Caco-2 (cell line): ENCODE results near the gene MBP. TPM values are rescaled to one million over a fixed set of nuclear protein-coding genes. Genes with fewer than 3 reads are reported as not detected.

ENCODE experiments used
- BruUV-seq: library from RNA; stranded (reverse); fragments of 400-500 nt; replicated peaks from 2 replicates; lab custom pipeline; 2021; lab: Mats Ljungman, UMichigan
- CTCF ChIA-PET: fragments of 300-600 bp; sonication (Branson Sonifier 250); formaldehyde crosslinking; loops from one replicate; lab custom pipeline; 2022; ENCODE audit warnings: antibody characterized with exemption; lab: Charles Lee
- POLR2A ChIA-PET: fragments of 300-600 bp; sonication (Branson Sonifier 250); formaldehyde crosslinking; loops from one replicate; lab custom pipeline; 2022; ENCODE audit warnings: antibody characterized with exemption; lab: Charles Lee
- DNase-seq, 2 experiments: peaks; one replicate each; pipeline versions ENCODE4 v3.0.0 to v3.0.0-alpha.2; 2020 to 2022
- H3K27me3 ChIP-seq: replicated peaks from 2 replicates; pipeline ENCODE4 v1.6.0; 2011; ENCODE audit warnings: low read length; ENCODE audit not compliant: control insufficient read depth, insufficient read depth
- H3K36me3 ChIP-seq: 2 replicates; pipeline ENCODE4 v1.5.1; 2011; ENCODE audit warnings: low read length; ENCODE audit not compliant: control insufficient read depth, insufficient read depth
- H3K4me1 ChIP-seq: fragments of 250-450 bp; sonication (Bioruptor Pico); 2 replicates; pipeline ENCODE4 v1.5.1; 2020; ENCODE audit warnings: mild to moderate bottlenecking
- H3K4me3 ChIP-seq: 2 replicates; pipeline ENCODE4 v1.5.1; 2011; ENCODE audit warnings: low read depth, mild to moderate bottlenecking, control low read depth, low read length
- H3K9me3 ChIP-seq: fragments of 250-450 bp; sonication (Bioruptor Pico); 2 replicates; pipeline ENCODE4 v1.5.1; 2020; ENCODE audit warnings: mild to moderate bottlenecking, moderate library complexity
- H3K27ac Mint-ChIP-seq: one replicate; pipeline ENCODE4 v1.8.0; 2022; ENCODE audit warnings: mixed read lengths; ENCODE audit not compliant: unreplicated experiment
- H3K27me3 Mint-ChIP-seq: one replicate; pipeline ENCODE4 v1.8.0; 2022; ENCODE audit warnings: mixed read lengths; ENCODE audit not compliant: insufficient read depth, unreplicated experiment
- H3K36me3 Mint-ChIP-seq: one replicate; pipeline ENCODE4 v1.8.0; 2022; ENCODE audit warnings: mild to moderate bottlenecking, mixed read lengths; ENCODE audit not compliant: insufficient read depth, unreplicated experiment
- H3K4me1 Mint-ChIP-seq: one replicate; pipeline ENCODE4 v1.8.0; 2022; ENCODE audit warnings: low read depth, mixed read lengths; ENCODE audit not compliant: unreplicated experiment
- H3K4me3 Mint-ChIP-seq: one replicate; pipeline ENCODE4 v1.8.0; 2022; ENCODE audit warnings: mild to moderate bottlenecking, moderate library complexity, mixed read lengths; ENCODE audit not compliant: unreplicated experiment
- H3K9me3 Mint-ChIP-seq: one replicate; pipeline ENCODE4 v1.8.0; 2022; ENCODE audit warnings: mixed read lengths; ENCODE audit not compliant: unreplicated experiment
- CTCF ChIP-seq, 2 experiments: fragments of 200-600 bp in 1 of 2; IDR thresholded peaks; 1 replicate in 1 of 2; 2 replicates in 1 of 2; pipeline versions ENCODE4 v1.5.1 to v1.8.0; 2011 to 2022; ENCODE audit warnings: antibody characterized with exemption in 1 of 2, control low read depth in 1 of 2, inconsistent platforms in 1 of 2, low read depth in 1 of 2, low read length in 1 of 2, mild to moderate bottlenecking in 1 of 2, moderate library complexity in 1 of 2; ENCODE audit not compliant: insufficient read depth in 1 of 2, severe bottlenecking in 1 of 2, unreplicated experiment in 1 of 2
- intact Hi-C: fragments of 100-400 bp; cut with micrococcal nuclease; formaldehyde crosslinking; loops from one replicate; pipeline ENCODE4 v1.10.0; 2022; ENCODE audit not compliant: unreplicated experiment
- total RNA-seq: library from RNA; stranded (reverse); gene quantifications from 2 replicates; pipeline ENCODE4 v1.2.3, GENCODE V29; 2022

The MBP gene
- total RNA-seq, 1 experiment from 2014 or later: 11.4 TPM

DNA sequence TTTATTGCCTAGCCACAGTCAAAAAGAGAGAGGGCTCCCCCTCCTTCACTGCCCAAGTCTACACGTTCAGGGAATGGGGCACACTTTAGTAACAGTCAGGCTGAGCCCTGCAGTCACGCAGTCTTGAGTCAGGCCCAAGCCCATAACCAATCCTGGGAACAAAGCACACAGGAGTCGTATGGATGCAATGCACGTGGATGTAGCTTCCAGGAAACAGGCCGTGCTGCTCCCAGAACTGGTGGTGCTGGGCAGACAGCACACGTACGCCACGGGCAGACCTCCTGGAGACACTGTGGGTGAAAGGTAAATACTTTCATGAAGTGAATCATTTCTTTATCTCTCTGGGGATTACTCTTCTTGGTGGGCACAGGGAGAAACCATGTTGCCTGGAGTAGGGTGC is 30.0 kb upstream of the MBP start:
- no peaks in the 10 kb centered on the region for H3K36me3 ChIP-seq
- ChIA-PET CTCF (no interaction called here), POLR2A (no interaction called here)
- no peak overlapping the region for H3K4me3 ChIP-seq
- no peaks in the 10 kb centered on the region for H3K9me3 Mint-ChIP-seq
- BruUV-seq: no TSS peak
- peaks cover 4% of the 10 kb centered on the region for H3K27me3 Mint-ChIP-seq
- intact Hi-C loops: no loop called here
- H3K36me3 Mint-ChIP-seq: no peaks in the 10 kb centered on the region
- no peaks in the 10 kb centered on the region for H3K4me1 Mint-ChIP-seq
- no peaks in the 10 kb centered on the region for H3K4me1 ChIP-seq
- H3K27ac Mint-ChIP-seq: no peak overlapping the region
- no peak overlapping the region for H3K4me3 Mint-ChIP-seq
- no peaks in the 10 kb centered on the region for H3K9me3 ChIP-seq
- no peak for DNase-seq
- TF ChIP-seq CTCF (IDR thresholded peaks at IDR 0.05; ENCODE audit: insufficient read depth in 1 of 2, low read depth in 1 of 2, low read length in 1 of 2, severe bottlenecking in 1 of 2, unreplicated experiment in 1 of 2): no peak
- H3K27me3 ChIP-seq: no peaks in the 10 kb centered on the region

DNA sequence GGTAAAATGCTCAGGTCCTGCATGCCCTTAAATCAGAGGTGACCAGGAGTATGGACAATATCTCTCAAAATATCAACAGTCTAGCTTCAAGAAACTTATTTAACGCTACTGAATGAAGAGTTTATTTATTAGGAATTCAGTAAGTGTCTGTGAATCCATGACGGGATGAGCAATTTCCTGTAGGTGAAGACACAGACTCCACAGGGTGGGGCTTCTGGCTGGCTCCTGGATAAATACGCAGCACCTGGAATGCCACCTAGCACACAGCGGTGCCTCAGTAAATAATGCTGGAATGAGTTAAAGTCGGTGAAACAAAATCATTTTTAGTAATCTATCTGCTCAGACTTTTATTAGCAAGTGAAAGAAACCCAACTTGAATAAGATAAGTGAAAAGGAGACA is 29.4 kb upstream of the MBP start:
- H3K27me3 ChIP-seq: no peaks in the 10 kb centered on the region
- no peaks in the 10 kb centered on the region for H3K36me3 Mint-ChIP-seq
- peaks cover 6% of the 10 kb centered on the region for H3K27me3 Mint-ChIP-seq
- ChIA-PET POLR2A (no interaction called here), CTCF (no interaction called here)
- TF ChIP-seq CTCF (IDR thresholded peaks at IDR 0.05; ENCODE audit: insufficient read depth in 1 of 2, low read depth in 1 of 2, low read length in 1 of 2, severe bottlenecking in 1 of 2, unreplicated experiment in 1 of 2): no peak
- H3K4me3 Mint-ChIP-seq: no peak overlapping the region
- H3K36me3 ChIP-seq: no peaks in the 10 kb centered on the region
- no TSS peak for BruUV-seq
- H3K4me1 ChIP-seq: no peaks in the 10 kb centered on the region
- no peaks in the 10 kb centered on the region for H3K9me3 ChIP-seq
- DNase-seq: no peak
- no peaks in the 10 kb centered on the region for H3K4me1 Mint-ChIP-seq
- H3K27ac Mint-ChIP-seq: no peak overlapping the region
- no peaks in the 10 kb centered on the region for H3K9me3 Mint-ChIP-seq
- no peak overlapping the region for H3K4me3 ChIP-seq
- intact Hi-C loops: no loop called here

DNA sequence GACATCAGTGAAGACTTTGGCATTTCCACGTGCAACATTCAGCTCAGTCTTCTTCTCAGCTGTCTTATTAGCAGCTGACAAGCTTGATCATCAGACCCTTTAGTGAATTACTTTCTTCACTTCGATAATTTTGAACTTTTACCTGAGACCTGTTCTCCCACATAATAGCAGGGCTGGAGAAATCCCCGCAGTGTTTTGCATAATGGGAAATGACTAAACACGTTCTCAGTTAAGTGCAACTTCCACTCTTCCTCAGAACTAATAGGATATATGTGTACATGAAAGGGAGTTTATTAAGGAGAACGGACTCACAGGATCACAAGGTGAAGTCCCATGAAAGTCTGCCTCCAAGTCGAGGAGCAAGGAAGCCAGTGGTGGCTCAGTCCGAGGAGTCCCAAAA is 28.8 kb upstream of the MBP start:
- Histone ChIP-seq H3K36me3 (no peaks in the 10 kb centered on the region), H3K9me3 (no peaks in the 10 kb centered on the region), H3K27me3 (no peaks in the 10 kb centered on the region), H3K4me1 (no peaks in the 10 kb centered on the region), H3K4me3 (no peak overlapping the region)
- POLR2A ChIA-PET: no interaction called here
- intact Hi-C loops: no loop called here
- Mint-ChIP-seq H3K4me1 (no peaks in the 10 kb centered on the region), H3K27me3 (peaks cover 7% of the 10 kb centered on the region), H3K9me3 (no peaks in the 10 kb centered on the region), H3K4me3 (no peak overlapping the region), H3K27ac (no peak overlapping the region), H3K36me3 (no peaks in the 10 kb centered on the region)
- TF ChIP-seq CTCF (IDR thresholded peaks at IDR 0.05; ENCODE audit: insufficient read depth in 1 of 2, low read depth in 1 of 2, low read length in 1 of 2, severe bottlenecking in 1 of 2, unreplicated experiment in 1 of 2): no peak
- no peak for DNase-seq
- no TSS peak for BruUV-seq
- CTCF ChIA-PET: no interaction called here
